GM23338 (cell line): Measurements from ENCODE around the gene TPO. TPM values are rescaled to one million over a fixed set of nuclear protein-coding genes. Genes with fewer than 3 reads are reported as not detected.

Source experiments
- ATAC-seq: fragments of 200-7000 bp; cut with Tn5 transposase; 3 replicates; pipeline ENCODE4 v1.9.1; 2020
- DNase-seq: peaks from one replicate; pipeline ENCODE4 v3.0.0-alpha.2; 2015; ENCODE audit warnings: low spot score
- H2AFZ ChIP-seq: fragments of 200-600 bp; sonication (generic); 2 replicates; pipeline ENCODE4 v1.8.0; 2016; ENCODE audit warnings: antibody characterized with exemption, mild to moderate bottlenecking, moderate library complexity
- H3F3A ChIP-seq: fragments of 200-600 bp; sonication (generic); replicated peaks from 2 replicates; pipeline ENCODE4 v1.8.0; 2017; ENCODE audit warnings: antibody characterized with exemption, mixed run types, low read depth
- H3K27ac ChIP-seq: fragments of 200-600 bp; sonication (generic); 2 replicates; pipeline ENCODE4 v1.6.1; 2016; ENCODE audit warnings: low read depth
- H3K27me3 ChIP-seq: fragments of 200-600 bp; sonication (generic); 2 replicates; pipeline ENCODE4 v1.8.0; 2016; ENCODE audit warnings: mild to moderate bottlenecking, mixed run types, moderate library complexity; ENCODE audit not compliant: insufficient read depth
- H3K36me3 ChIP-seq: fragments of 200-600 bp; sonication (generic); 2 replicates; pipeline ENCODE4 v1.8.0; 2016; ENCODE audit warnings: mild to moderate bottlenecking; ENCODE audit not compliant: insufficient read depth
- H3K4me1 ChIP-seq: fragments of 200-600 bp; sonication (generic); 2 replicates; pipeline ENCODE4 v1.8.0; 2016; ENCODE audit warnings: mild to moderate bottlenecking, moderate library complexity; ENCODE audit not compliant: insufficient read depth
- H3K4me2 ChIP-seq: fragments of 200-600 bp; sonication (generic); 2 replicates; pipeline ENCODE4 v1.7.1; 2017; ENCODE audit warnings: mixed run types
- H3K4me3 ChIP-seq: fragments of 200-600 bp; sonication (generic); 2 replicates; pipeline ENCODE4 v1.6.1; 2016; ENCODE audit warnings: mixed run types
- H3K79me2 ChIP-seq: fragments of 200-600 bp; sonication (generic); replicated peaks from 2 replicates; pipeline ENCODE4 v1.8.0; 2017; ENCODE audit warnings: mild to moderate bottlenecking; ENCODE audit not compliant: insufficient read depth
- H3K9me2 ChIP-seq: fragments of 200-600 bp; sonication (generic); 2 replicates; pipeline ENCODE4 v1.8.0; 2017; ENCODE audit not compliant: insufficient read depth
- H4K20me1 ChIP-seq: fragments of 200-600 bp; sonication (generic); replicated peaks from 2 replicates; pipeline ENCODE4 v1.8.0; 2017; ENCODE audit warnings: mild to moderate bottlenecking; ENCODE audit not compliant: insufficient read depth
- H3K27ac Mint-ChIP-seq: 2 replicates; pipeline ENCODE4 v1.8.0; 2020; ENCODE audit warnings: inconsistent platforms, mild to moderate bottlenecking, moderate library complexity, mixed read lengths
- H3K27me3 Mint-ChIP-seq: 3 replicates; pipeline ENCODE4 v1.8.0; 2022; ENCODE audit warnings: low read depth, mild to moderate bottlenecking, moderate library complexity, mixed read lengths, inconsistent platforms; ENCODE audit not compliant: insufficient read depth, poor library complexity
- H3K36me3 Mint-ChIP-seq: 3 replicates; pipeline ENCODE4 v1.8.0; 2021; ENCODE audit warnings: low read depth, mild to moderate bottlenecking, inconsistent platforms, moderate library complexity, mixed read lengths
- H3K4me1 Mint-ChIP-seq: 3 replicates; pipeline ENCODE4 v1.8.0; 2020; ENCODE audit warnings: mild to moderate bottlenecking, inconsistent platforms, mixed read lengths
- H3K4me3 Mint-ChIP-seq: 3 replicates; pipeline ENCODE4 v1.8.0; 2021; ENCODE audit warnings: moderate library complexity, mild to moderate bottlenecking, inconsistent platforms, mixed read lengths
- H3K9me3 Mint-ChIP-seq: 3 replicates; pipeline ENCODE4 v1.8.0; 2020; ENCODE audit warnings: moderate library complexity, mild to moderate bottlenecking, inconsistent platforms, mixed read lengths
- CREB1 ChIP-seq: fragments of 250-450 bp; sonication (Bioruptor Pico); IDR thresholded peaks from 2 replicates; pipeline ENCODE4 v1.5.0; 2020; ENCODE audit warnings: low read depth, mild to moderate bottlenecking, moderate library complexity
- CTCF ChIP-seq, 2 experiments: fragments of 200-600 bp in 1 of 2; sonication (generic) in 1 of 2; conservative IDR thresholded peaks; 2 replicates each; pipeline versions ENCODE4 v1.5.1 to v1.6.1; 2016 to 2017; ENCODE audit warnings: antibody characterized with exemption in 2 of 2, low read depth in 2 of 2, mild to moderate bottlenecking in 2 of 2, moderate library complexity in 1 of 2
- ETS1 ChIP-seq: IDR thresholded peaks from 2 replicates; pipeline ENCODE4 v1.6.1; 2016; ENCODE audit warnings: antibody characterized with exemption
- EZH2 ChIP-seq: fragments of 200-600 bp; sonication (generic); IDR thresholded peaks from one replicate; pipeline ENCODE4 v1.8.0; 2017; ENCODE audit warnings: antibody characterized with exemption, mild to moderate bottlenecking, low read depth; ENCODE audit not compliant: unreplicated experiment
- EZH2phosphoT487 ChIP-seq: fragments of 200-600 bp; sonication (generic); IDR thresholded peaks from one replicate; pipeline ENCODE4 v1.8.1; 2018; ENCODE audit warnings: antibody characterized with exemption; ENCODE audit not compliant: unreplicated experiment
- JUNB ChIP-seq: IDR thresholded peaks from one replicate; pipeline ENCODE4 v1.6.1; 2016; ENCODE audit warnings: antibody characterized with exemption; ENCODE audit not compliant: unreplicated experiment
- NANOG ChIP-seq: IDR thresholded peaks from 2 replicates; pipeline ENCODE4 v1.6.1; 2016; ENCODE audit warnings: antibody characterized with exemption, borderline replicate concordance
- POLR2AphosphoS5 ChIP-seq: IDR thresholded peaks from 2 replicates; pipeline ENCODE4 v1.6.1; 2016; ENCODE audit warnings: antibody characterized with exemption, low read depth
- STAT1 ChIP-seq: IDR thresholded peaks from one replicate; pipeline ENCODE4 v1.6.1; 2016; ENCODE audit warnings: antibody characterized with exemption; ENCODE audit not compliant: unreplicated experiment
- ZNF114 ChIP-seq: fragments of 250-450 bp; sonication (Bioruptor Pico); IDR thresholded peaks from 2 replicates; pipeline ENCODE4 v1.5.0; 2020; ENCODE audit warnings: mild to moderate bottlenecking, moderate library complexity
- ZNF331 ChIP-seq: fragments of 250-450 bp; sonication (Bioruptor Pico); IDR thresholded peaks from 2 replicates; pipeline ENCODE4 v1.5.0; 2020; ENCODE audit warnings: low read depth, mild to moderate bottlenecking, moderate library complexity
- ZNF462 ChIP-seq: fragments of 250-450 bp; sonication (Bioruptor Pico); IDR thresholded peaks from 2 replicates; pipeline ENCODE4 v1.5.0; 2020; ENCODE audit warnings: mild to moderate bottlenecking, moderate library complexity
- polyA plus RNA-seq: library from polyadenylated mRNA; unstranded; fragments of >200 nt; fragmentation: Nextera tagmentation; extraction: Ambion mirVana; gene quantifications from 2 replicates; pipeline ENCODE4 v1.2.1, GENCODE V29; 2016
- total RNA-seq: library from RNA; depleted of rRNA; stranded (reverse); fragments of >200 nt; shearing (Covaris generic); gene quantifications from 2 replicates; pipeline ENCODE4 v1.2.3, GENCODE V29; 2014

TPO gene
- total and polyA plus RNA-seq, 2 experiments from 2014 or later, result 0.74 TPM; not detected in 1

GRCh38 chr2:1430491-1430890 lies 17.2 kb downstream of the TPO start:
- H3K9me2 ChIP-seq, result peaks cover 5% of the 10 kb centered on the region; the same call in 1 of the 2 replicates
- peaks cover 7% of the 10 kb centered on the region; the same call in 1 of the 2 replicates for H3K4me1 ChIP-seq
- peaks cover 6% of the 10 kb centered on the region for H3K9me3 Mint-ChIP-seq
- H3K36me3 ChIP-seq, result no peaks in the 10 kb centered on the region
- no peaks in the 10 kb centered on the region for H3F3A ChIP-seq
- H3K27ac ChIP-seq, result no peak overlapping the region
- H3K27me3 Mint-ChIP-seq, result peaks cover 12% of the 10 kb centered on the region
- peak; percentile 71 for ATAC-seq
- peaks cover 19% of the 10 kb centered on the region for H3K4me1 Mint-ChIP-seq
- H2AFZ ChIP-seq, result no peak overlapping the region
- no peaks in the 10 kb centered on the region for H3K79me2 ChIP-seq
- H3K4me3 ChIP-seq, result no peak overlapping the region
- TF ChIP-seq ETS1 (no peak), STAT1 (no peak), CTCF (conservative IDR thresholded peaks at IDR 0.05; ENCODE audit: low read depth in 2 of 2) (no peak), EZH2phosphoT487 (no peak), ZNF462 (CRISPR knock-in tag) (no peak), JUNB (no peak), ZNF331 (CRISPR knock-in tag) (no peak), CREB1 (CRISPR knock-in tag) (no peak), POLR2AphosphoS5 (no peak), ZNF114 (CRISPR knock-in tag) (no peak), EZH2 (no peak), NANOG (no peak)
- DNase-seq, result no peak
- no peaks in the 10 kb centered on the region for H4K20me1 ChIP-seq
- H3K4me2 ChIP-seq, result no peak overlapping the region
- no peaks in the 10 kb centered on the region; the same call in 2 of the 3 replicates for H3K36me3 Mint-ChIP-seq
- H3K4me3 Mint-ChIP-seq, result no peak overlapping the region
- H3K27ac Mint-ChIP-seq, result no peak overlapping the region
- no peaks in the 10 kb centered on the region for H3K27me3 ChIP-seq
